HepG2 (cell line): Measurements from ENCODE around the gene NPPB. TPM values are rescaled to one million over a fixed set of nuclear protein-coding genes. Genes with fewer than 3 reads are reported as not detected.
A peak's percentile ranks its signal among the peaks of the same experiment; 100 is the strongest.

Experiments
- BORCS8-MEF2B ChIP-seq: sonication (generic); formaldehyde crosslinking; IDR thresholded peaks from 2 replicates; pipeline ENCODE4 v1.8.0; 2022; ENCODE audit warnings: mild to moderate bottlenecking, missing genetic modification reagents
- CBFB ChIP-seq: sonication (generic); formaldehyde crosslinking; IDR thresholded peaks from 2 replicates; pipeline ENCODE4 v1.4.0; 2020; ENCODE audit warnings: missing genetic modification reagents
- FOSL2 ChIP-seq: sonication (generic); formaldehyde crosslinking; IDR thresholded peaks from 2 replicates; pipeline ENCODE4 v1.4.0; 2020; ENCODE audit warnings: missing genetic modification reagents
- HNRNPUL1 ChIP-seq: fragments of 200-400 bp; formaldehyde crosslinking; IDR thresholded peaks from 2 replicates; pipeline ENCODE4 v1.6.1; 2017; ENCODE audit warnings: low read depth, mild to moderate bottlenecking, low read length, moderate library complexity
- KDM2A ChIP-seq: sonication (generic); formaldehyde crosslinking; IDR thresholded peaks from 2 replicates; pipeline ENCODE4 v1.4.0; 2020; ENCODE audit warnings: low read depth, missing genetic modification reagents, borderline replicate concordance
- RBFOX2 ChIP-seq: fragments of 200-400 bp; formaldehyde crosslinking; IDR thresholded peaks from 2 replicates; pipeline ENCODE4 v1.6.1; 2017; ENCODE audit warnings: low read depth, mild to moderate bottlenecking, low read length
- RXRB ChIP-seq: IDR thresholded peaks from 2 replicates; pipeline ENCODE4 v1.6.1; 2016; ENCODE audit warnings: borderline replicate concordance, missing genetic modification reagents, missing compliant biosample characterization
- SALL1 ChIP-seq: sonication (generic); formaldehyde crosslinking; IDR thresholded peaks from 2 replicates; pipeline ENCODE4 v1.8.0; 2022; ENCODE audit warnings: mild to moderate bottlenecking, missing genetic modification reagents
- TARDBP ChIP-seq: sonication (generic); formaldehyde crosslinking; IDR thresholded peaks from 2 replicates; pipeline ENCODE4 v1.8.0; 2022; ENCODE audit warnings: mild to moderate bottlenecking, missing genetic modification reagents
- ZBTB7A ChIP-seq: sonication (generic); formaldehyde crosslinking; IDR thresholded peaks from 2 replicates; pipeline ENCODE4 v1.8.0; 2022; ENCODE audit warnings: mild to moderate bottlenecking, missing genetic modification reagents
- ZNF292 ChIP-seq: sonication (generic); formaldehyde crosslinking; IDR thresholded peaks from 2 replicates; pipeline ENCODE4 v1.8.1; 2022; ENCODE audit warnings: mild to moderate bottlenecking, low read depth, missing genetic modification reagents, borderline replicate concordance
- ZNF556 ChIP-seq: sonication (generic); formaldehyde crosslinking; IDR thresholded peaks from 2 replicates; pipeline ENCODE4 v1.4.0; 2020; ENCODE audit warnings: mild to moderate bottlenecking, missing genetic modification reagents, borderline replicate concordance
- ZNF644 ChIP-seq: IDR thresholded peaks from 2 replicates; pipeline ENCODE4 v1.6.1; 2016; ENCODE audit warnings: low read depth
- polyA plus RNA-seq, 8 experiments: library from polyadenylated mRNA; depleted of rRNA in 3 of 8; stranded (reverse) in 7 of 8; unstranded in 1 of 8; fragments of >200 nt; fragmentation: Illumina TruSeq in 4 of 8; extraction: Trizol in 4 of 8; gene quantifications; 2 replicates each; pipeline versions ENCODE4 v1.2.1 to v1.2.3, GENCODE V29; 2011 to 2016; ENCODE audit warnings: low read depth in 4 of 8, missing spikeins in 1 of 8, mixed read lengths in 1 of 8; ENCODE audit not compliant: insufficient read depth in 1 of 8
- total RNA-seq, 5 experiments: library from RNA; depleted of rRNA; stranded (reverse); fragments of >200 nt; fragmentation: Illumina TruSeq; extraction: Trizol; gene quantifications; 2 replicates each; pipeline ENCODE4 v1.2.3, GENCODE V29; 2016; ENCODE audit warnings: low read depth in 1 of 5
- TF ChIP-seq, protein P1 (sequence below): sonication (generic); formaldehyde crosslinking; IDR thresholded peaks from 2 replicates; pipeline ENCODE4 v1.5.0; 2020; ENCODE audit warnings: mild to moderate bottlenecking, missing genetic modification reagents, borderline replicate concordance
- TF ChIP-seq, protein P2 (sequence below): sonication (generic); formaldehyde crosslinking; IDR thresholded peaks from 2 replicates; pipeline ENCODE4 v1.4.0; 2020; ENCODE audit warnings: missing genetic modification reagents, borderline replicate concordance

NPPB gene
- total and polyA plus RNA-seq, 2 of the 13 experiments (the other 11 are each of a cell fraction or from before 2014, with no cell fraction given): 1.9 TPM; not detected in 1

DNA sequence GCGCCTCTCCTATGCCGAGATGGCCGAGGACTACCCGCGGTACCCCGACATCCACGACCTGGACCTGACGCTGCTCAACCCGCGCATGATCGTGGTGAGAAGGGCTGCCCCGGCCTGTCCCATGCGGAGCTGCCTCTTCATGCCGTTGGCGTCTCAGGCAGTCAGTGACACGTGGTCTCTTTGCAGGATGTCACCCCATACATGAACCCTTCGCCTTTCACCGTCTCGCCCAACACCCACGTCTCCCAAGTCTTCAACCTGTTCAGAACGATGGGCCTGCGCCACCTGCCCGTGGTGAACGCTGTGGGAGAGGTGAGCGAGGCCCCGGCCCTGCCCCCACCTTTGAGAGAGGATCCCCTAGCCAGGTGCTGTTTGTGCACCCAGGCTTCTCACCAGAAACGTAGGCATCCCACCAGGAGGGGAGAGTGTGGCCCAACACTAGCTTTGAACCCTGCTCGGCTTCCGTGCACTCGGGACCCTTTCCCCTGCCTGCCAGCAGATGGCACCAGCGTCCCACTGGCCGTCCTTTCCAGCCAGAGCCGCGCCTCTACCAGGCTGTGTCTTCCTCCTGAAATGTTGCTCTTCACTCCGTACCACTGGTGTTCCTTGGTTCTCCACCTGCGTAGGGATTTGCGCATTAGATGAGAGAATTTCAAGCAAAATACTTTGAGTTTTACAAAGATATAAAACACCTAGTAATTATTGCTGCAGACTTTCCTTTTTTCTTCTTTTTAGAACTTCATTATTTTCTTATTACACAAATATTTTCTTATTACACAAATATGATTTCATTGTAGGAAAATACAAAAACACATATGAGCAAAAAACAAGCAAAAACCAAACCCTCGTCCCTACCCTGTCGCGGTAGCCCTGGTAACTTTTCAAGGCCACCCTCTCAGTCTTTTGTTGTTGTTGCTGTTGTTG lies 20.1 kb downstream of the NPPB start (continued):
- TF ChIP-seq ZNF556 (CRISPR knock-in tag) (peak; percentile 24; the same call in 1 of the 2 replicates), ZNF292 (CRISPR knock-in tag) (no peak), RXRB (peak; percentile 41; the same call in 1 of the 2 replicates), ZNF644 (CRISPR knock-in tag) (no peak), ZBTB7A (CRISPR knock-in tag) (peak; percentile 40; the same call in 1 of the 2 replicates), BORCS8-MEF2B (CRISPR knock-in tag) (peak; percentile 38; the same call in 1 of the 2 replicates), KDM2A (CRISPR knock-in tag) (peak; percentile 76; the same call in 1 of the 2 replicates), TARDBP (CRISPR knock-in tag) (0 out of 2 replicates have a peak, but pooled peaks have one; percentile 23), SALL1 (CRISPR knock-in tag) (peak; percentile 50; the same call in 1 of the 2 replicates), CBFB (CRISPR knock-in tag) (peak; percentile 48; the same call in 1 of the 2 replicates), HNRNPUL1 (no peak), FOSL2 (CRISPR knock-in tag) (peak; percentile 24; the same call in 1 of the 2 replicates), RBFOX2 (0 out of 2 replicates have a peak, but pooled peaks have one; percentile 25)
- TF ChIP-seq, protein P1, sequence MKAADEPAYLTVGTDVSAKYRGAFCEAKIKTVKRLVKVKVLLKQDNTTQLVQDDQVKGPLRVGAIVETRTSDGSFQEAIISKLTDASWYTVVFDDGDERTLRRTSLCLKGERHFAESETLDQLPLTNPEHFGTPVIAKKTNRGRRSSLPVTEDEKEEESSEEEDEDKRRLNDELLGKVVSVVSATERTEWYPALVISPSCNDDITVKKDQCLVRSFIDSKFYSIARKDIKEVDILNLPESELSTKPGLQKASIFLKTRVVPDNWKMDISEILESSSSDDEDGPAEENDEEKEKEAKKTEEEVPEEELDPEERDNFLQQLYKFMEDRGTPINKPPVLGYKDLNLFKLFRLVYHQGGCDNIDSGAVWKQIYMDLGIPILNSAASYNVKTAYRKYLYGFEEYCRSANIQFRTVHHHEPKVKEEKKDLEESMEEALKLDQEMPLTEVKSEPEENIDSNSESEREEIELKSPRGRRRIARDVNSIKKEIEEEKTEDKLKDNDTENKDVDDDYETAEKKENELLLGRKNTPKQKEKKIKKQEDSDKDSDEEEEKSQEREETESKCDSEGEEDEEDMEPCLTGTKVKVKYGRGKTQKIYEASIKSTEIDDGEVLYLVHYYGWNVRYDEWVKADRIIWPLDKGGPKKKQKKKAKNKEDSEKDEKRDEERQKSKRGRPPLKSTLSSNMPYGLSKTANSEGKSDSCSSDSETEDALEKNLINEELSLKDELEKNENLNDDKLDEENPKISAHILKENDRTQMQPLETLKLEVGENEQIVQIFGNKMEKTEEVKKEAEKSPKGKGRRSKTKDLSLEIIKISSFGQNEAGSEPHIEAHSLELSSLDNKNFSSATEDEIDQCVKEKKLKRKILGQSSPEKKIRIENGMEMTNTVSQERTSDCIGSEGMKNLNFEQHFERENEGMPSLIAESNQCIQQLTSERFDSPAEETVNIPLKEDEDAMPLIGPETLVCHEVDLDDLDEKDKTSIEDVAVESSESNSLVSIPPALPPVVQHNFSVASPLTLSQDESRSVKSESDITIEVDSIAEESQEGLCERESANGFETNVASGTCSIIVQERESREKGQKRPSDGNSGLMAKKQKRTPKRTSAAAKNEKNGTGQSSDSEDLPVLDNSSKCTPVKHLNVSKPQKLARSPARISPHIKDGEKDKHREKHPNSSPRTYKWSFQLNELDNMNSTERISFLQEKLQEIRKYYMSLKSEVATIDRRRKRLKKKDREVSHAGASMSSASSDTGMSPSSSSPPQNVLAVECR (CRISPR knock-in tag): peak; percentile 19; the same call in 1 of the 2 replicates
- TF ChIP-seq, protein P2, sequence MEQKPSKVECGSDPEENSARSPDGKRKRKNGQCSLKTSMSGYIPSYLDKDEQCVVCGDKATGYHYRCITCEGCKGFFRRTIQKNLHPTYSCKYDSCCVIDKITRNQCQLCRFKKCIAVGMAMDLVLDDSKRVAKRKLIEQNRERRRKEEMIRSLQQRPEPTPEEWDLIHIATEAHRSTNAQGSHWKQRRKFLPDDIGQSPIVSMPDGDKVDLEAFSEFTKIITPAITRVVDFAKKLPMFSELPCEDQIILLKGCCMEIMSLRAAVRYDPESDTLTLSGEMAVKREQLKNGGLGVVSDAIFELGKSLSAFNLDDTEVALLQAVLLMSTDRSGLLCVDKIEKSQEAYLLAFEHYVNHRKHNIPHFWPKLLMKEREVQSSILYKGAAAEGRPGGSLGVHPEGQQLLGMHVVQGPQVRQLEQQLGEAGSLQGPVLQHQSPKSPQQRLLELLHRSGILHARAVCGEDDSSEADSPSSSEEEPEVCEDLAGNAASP (CRISPR knock-in tag): 0 out of 2 replicates have a peak, but pooled peaks have one; percentile 33
